Measurements from ENCODE around the gene NEGR1.

Gene NEGR1

DNA sequence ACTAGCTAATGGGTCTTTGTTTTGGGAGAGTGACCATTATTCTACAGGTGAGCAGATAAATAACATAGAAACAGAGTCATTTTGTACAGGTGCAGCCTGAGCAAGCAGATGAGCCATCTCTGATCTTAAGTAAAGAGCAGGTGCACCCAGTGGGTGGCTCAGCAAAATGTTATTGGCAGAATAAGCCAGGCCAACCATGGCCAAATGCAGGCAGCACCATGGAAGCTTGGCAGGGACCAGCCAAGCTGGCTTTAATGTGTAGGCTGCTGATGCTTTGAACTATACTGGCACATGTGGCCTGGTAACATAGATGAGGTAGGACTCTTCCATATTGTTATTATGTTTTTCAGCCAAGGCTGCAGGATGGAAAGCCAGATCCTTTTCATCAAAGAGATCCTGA, 648.2 kb downstream of the NEGR1 start:
- DNase-seq (ENCODE audit: low read depth, low spot score): no peak
- POLR2A ChIA-PET: no interaction called here
- no peak overlapping the region for H3K4me3 ChIP-seq (ENCODE audit: low read depth, low read length)
- TF ChIP-seq, protein P1, sequence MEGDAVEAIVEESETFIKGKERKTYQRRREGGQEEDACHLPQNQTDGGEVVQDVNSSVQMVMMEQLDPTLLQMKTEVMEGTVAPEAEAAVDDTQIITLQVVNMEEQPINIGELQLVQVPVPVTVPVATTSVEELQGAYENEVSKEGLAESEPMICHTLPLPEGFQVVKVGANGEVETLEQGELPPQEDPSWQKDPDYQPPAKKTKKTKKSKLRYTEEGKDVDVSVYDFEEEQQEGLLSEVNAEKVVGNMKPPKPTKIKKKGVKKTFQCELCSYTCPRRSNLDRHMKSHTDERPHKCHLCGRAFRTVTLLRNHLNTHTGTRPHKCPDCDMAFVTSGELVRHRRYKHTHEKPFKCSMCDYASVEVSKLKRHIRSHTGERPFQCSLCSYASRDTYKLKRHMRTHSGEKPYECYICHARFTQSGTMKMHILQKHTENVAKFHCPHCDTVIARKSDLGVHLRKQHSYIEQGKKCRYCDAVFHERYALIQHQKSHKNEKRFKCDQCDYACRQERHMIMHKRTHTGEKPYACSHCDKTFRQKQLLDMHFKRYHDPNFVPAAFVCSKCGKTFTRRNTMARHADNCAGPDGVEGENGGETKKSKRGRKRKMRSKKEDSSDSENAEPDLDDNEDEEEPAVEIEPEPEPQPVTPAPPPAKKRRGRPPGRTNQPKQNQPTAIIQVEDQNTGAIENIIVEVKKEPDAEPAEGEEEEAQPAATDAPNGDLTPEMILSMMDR (IDR thresholded peaks at IDR 0.05; ENCODE audit: insufficient read depth, low read length, missing control alignments): no peak
- CTCF ChIA-PET: no interaction called here

DNA sequence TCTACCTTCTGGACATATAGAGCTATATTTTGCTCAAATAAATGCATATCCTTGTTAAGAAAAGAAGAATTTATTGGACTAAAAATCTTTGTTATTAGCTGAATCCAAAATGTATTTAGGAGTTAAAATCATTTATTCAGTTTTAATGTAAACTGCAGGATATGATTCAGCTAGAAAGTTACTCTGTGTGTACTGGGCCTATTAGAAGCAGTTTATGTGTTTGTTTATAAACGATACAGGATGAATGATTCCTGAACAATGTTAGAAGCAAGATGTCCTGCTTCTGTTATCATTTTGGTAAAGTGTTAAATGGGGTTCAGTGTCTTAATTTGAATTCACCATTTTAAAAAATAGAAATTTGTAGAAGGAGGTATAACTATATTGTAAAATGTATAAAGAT, 652.3 kb downstream of the NEGR1 start:
- ChIA-PET CTCF (interaction anchor here (1.6 kb wide), 1 partner anchor 408 kb away, joined by 3 read pairs; no protein-coding TSS in a partner anchor), POLR2A (no interaction called here)
- no peak overlapping the region for H3K4me3 ChIP-seq (ENCODE audit: low read depth, low read length)
- TF ChIP-seq, protein P1 (IDR thresholded peaks at IDR 0.05; ENCODE audit: insufficient read depth, low read length, missing control alignments): no peak
- no peak for DNase-seq (ENCODE audit: low read depth, low spot score)

DNA sequence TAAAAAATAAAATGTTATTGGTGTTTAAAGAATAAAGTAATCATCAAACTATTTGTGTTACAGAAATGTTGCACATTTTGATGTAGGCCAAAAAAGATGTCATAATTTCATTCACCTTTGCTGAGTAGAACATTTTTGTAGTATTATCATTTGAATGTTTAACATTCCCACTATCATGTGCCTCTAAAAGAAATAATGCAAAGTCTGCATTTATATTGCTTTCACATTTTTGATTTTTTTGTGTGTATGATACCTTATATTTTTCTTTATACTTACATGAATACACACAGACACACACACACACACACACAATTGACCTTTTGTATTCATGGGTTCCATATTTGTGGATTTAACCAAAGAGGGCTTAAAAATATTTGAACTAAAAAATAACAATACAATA, 657.3 kb downstream of the NEGR1 start:
- POLR2A ChIA-PET: no interaction called here
- CTCF ChIA-PET: no interaction called here
- TF ChIP-seq, protein P1 (IDR thresholded peaks at IDR 0.05; ENCODE audit: insufficient read depth, low read length, missing control alignments): no peak
- no peak for DNase-seq (ENCODE audit: low read depth, low spot score)
- H3K4me3 ChIP-seq (ENCODE audit: low read depth, low read length): no peak overlapping the region

DNA sequence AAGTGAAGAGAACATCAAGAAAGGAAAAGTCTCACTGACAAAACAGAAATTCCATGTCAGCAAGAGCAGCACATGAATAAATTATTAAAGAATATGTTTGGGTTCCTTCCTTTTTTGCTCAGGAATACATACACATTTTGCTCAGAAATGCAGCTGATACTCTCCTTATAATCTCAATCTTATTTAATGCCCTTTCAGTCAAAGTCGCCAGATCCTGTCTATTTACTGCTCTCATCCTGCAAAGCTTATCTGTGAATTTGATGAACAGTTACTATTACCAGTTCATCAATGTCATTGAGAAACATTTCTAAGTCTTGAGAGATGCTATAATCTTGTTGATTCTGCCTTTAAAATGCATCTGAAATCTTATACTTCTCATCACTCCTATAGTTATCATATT, 658.5 kb downstream of the NEGR1 start:
- no peak for DNase-seq (ENCODE audit: low read depth, low spot score)
- TF ChIP-seq, protein P1 (IDR thresholded peaks at IDR 0.05; ENCODE audit: insufficient read depth, low read length, missing control alignments): no peak
- ChIA-PET POLR2A (no interaction called here), CTCF (interaction anchor here (0.7 kb wide), 1 partner anchor 17 kb away, joined by 3 read pairs; no protein-coding TSS in a partner anchor)
- no peak overlapping the region for H3K4me3 ChIP-seq (ENCODE audit: low read depth, low read length)

DNA sequence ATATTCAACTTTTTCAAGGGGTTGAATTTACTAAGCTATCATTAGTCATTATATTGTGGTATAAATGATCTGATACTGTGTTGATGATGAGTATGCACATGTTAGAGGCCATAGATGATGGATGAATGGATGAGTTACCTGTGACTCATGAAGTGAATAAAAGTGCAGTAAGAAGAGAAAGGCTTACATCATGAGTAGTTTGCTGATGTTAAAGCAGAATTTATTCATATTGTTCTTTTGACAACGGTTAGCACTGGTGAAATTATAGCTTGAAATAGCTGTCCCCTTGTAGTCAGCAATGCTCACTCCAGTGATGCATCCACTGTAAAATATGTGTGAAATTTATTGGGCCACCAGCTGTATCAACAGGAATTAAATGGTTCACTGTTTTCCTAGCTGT, 660.6 kb downstream of the NEGR1 start:
- TF ChIP-seq, protein P1 (IDR thresholded peaks at IDR 0.05; ENCODE audit: insufficient read depth, low read length, missing control alignments): no peak
- DNase-seq (ENCODE audit: low read depth, low spot score): peak; percentile 26
- ChIA-PET POLR2A (no interaction called here), CTCF (no interaction called here)
- H3K4me3 ChIP-seq (ENCODE audit: low read depth, low read length): no peak overlapping the region

DNA sequence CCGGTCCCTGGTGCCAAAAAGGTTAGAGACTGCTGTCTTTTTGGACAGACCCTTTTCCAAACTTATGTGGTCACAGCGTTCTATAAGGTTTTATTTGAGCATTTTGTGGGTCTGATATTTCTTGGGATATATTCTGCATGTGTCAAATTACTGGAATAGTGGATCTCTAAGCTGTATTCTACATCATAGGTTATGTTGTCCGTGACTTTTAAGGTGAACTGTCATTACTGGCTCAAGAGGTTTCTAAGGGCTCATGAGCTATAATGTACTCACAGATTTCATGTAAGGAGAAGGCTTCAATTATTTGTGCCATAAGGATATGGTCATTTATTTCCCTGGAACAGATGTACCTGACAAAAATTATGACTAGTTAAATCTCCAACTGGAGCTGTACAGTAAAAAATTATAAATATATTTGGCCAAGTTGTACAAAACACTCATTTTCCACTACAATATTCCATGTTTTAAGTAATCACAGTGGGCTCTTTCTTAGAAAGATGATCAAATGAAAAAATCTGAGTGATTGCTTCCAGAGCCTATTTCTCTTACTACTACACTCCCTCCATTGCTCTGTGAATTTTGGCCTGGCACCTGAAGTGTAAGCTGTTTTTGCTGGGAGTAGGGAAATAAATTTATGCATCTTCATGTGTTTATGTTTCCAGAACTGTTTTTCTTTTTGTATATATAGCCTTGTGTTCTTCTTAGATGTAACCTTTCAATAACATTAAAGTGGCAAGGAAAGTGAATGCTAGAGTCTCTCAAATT, 663.4 kb downstream of the NEGR1 start:
- no peak for DNase-seq (ENCODE audit: low read depth, low spot score)
- H3K4me3 ChIP-seq (ENCODE audit: low read depth, low read length): no peak overlapping the region
- TF ChIP-seq, protein P1 (IDR thresholded peaks at IDR 0.05; ENCODE audit: insufficient read depth, low read length, missing control alignments): no peak
- ChIA-PET CTCF (no interaction called here), POLR2A (no interaction called here)

All from AG04449 (cell line).